ENCODE data around the gene MCAM. TPM values are rescaled to one million over a fixed set of nuclear protein-coding genes. Genes with fewer than 3 reads are reported as not detected.

Gene MCAM
- total and polyA plus RNA-seq, 4 donors, result 51.9 to 174 (median 124) TPM

GRCh38 chr11:119332111-119332765 is 15.3 kb upstream of the MCAM start:
- peak in 2 of 3 donors; percentile 40 to 43 for DNase-seq
- ATAC-seq (ENCODE audit: insufficient read depth, low FRiP score), result no peak
- H3K9me3 ChIP-seq (ENCODE audit: control insufficient read depth in 4 of 4, insufficient read depth in 3 of 4, low read length in 3 of 4), result no peaks in the 10 kb centered on the region
- peaks cover 0 to 54% (median 14%) of the 10 kb centered on the region in 5 donors for H3K4me1 ChIP-seq (ENCODE audit: control insufficient read depth in 5 of 5, insufficient read depth in 5 of 5, low read length in 5 of 5)
- no peaks in the 10 kb centered on the region for H3K27me3 ChIP-seq (ENCODE audit: control insufficient read depth in 3 of 3, insufficient read depth in 3 of 3, low read length in 2 of 3)
- no peak overlapping the region for H3K27ac ChIP-seq (ENCODE audit: low read depth in 1 of 2, low read length in 1 of 2)
- H3K9ac ChIP-seq (ENCODE audit: insufficient read depth in 1 of 2, low read length in 2 of 2), result no peak overlapping the region
- 74 to 88% methylated on average over 4 of the region's 4 CpGs for WGBS, 2 donors
- TF ChIP-seq, protein P1, sequence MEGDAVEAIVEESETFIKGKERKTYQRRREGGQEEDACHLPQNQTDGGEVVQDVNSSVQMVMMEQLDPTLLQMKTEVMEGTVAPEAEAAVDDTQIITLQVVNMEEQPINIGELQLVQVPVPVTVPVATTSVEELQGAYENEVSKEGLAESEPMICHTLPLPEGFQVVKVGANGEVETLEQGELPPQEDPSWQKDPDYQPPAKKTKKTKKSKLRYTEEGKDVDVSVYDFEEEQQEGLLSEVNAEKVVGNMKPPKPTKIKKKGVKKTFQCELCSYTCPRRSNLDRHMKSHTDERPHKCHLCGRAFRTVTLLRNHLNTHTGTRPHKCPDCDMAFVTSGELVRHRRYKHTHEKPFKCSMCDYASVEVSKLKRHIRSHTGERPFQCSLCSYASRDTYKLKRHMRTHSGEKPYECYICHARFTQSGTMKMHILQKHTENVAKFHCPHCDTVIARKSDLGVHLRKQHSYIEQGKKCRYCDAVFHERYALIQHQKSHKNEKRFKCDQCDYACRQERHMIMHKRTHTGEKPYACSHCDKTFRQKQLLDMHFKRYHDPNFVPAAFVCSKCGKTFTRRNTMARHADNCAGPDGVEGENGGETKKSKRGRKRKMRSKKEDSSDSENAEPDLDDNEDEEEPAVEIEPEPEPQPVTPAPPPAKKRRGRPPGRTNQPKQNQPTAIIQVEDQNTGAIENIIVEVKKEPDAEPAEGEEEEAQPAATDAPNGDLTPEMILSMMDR (IDR thresholded peaks at IDR 0.05; ENCODE audit: control extremely low read depth, extremely low read depth), result no peak
- H3K36me3 ChIP-seq (ENCODE audit: control insufficient read depth in 4 of 4, insufficient read depth in 4 of 4, low read length in 4 of 4), result peaks cover 0 to 7% (median 3%) of the 10 kb centered on the region in 4 donors
- H3K4me3 ChIP-seq, result no peak overlapping the region

- no peak for DNase-seq
- Histone ChIP-seq H3K4me3 (no peak overlapping the region), H3K9me3 (ENCODE audit: control insufficient read depth in 4 of 4, insufficient read depth in 3 of 4, low read length in 3 of 4) (no peaks in the 10 kb centered on the region), H3K9ac (ENCODE audit: insufficient read depth in 1 of 2, low read length in 2 of 2) (no peak overlapping the region), H3K36me3 (ENCODE audit: control insufficient read depth in 4 of 4, insufficient read depth in 4 of 4, low read length in 4 of 4) (no peaks in the 10 kb centered on the region), H3K27ac (ENCODE audit: low read depth in 1 of 2, low read length in 1 of 2) (no peak overlapping the region), H3K27me3 (ENCODE audit: control insufficient read depth in 3 of 3, insufficient read depth in 3 of 3, low read length in 2 of 3) (no peaks in the 10 kb centered on the region), H3K4me1 (ENCODE audit: control insufficient read depth in 5 of 5, insufficient read depth in 5 of 5, low read length in 5 of 5) (peaks cover 0 to 38% (median 8%) of the 10 kb centered on the region in 5 donors)
- 35 to 42% methylated on average over 1 of the region's 1 CpG for WGBS, 2 donors
- no peak for ATAC-seq (ENCODE audit: insufficient read depth, low FRiP score)
- TF ChIP-seq, protein P1 (IDR thresholded peaks at IDR 0.05; ENCODE audit: control extremely low read depth, extremely low read depth), result no peak
Observed at GRCh38 chr11:119330237-119330636, 13.3 kb upstream of the MCAM start.

DNA sequence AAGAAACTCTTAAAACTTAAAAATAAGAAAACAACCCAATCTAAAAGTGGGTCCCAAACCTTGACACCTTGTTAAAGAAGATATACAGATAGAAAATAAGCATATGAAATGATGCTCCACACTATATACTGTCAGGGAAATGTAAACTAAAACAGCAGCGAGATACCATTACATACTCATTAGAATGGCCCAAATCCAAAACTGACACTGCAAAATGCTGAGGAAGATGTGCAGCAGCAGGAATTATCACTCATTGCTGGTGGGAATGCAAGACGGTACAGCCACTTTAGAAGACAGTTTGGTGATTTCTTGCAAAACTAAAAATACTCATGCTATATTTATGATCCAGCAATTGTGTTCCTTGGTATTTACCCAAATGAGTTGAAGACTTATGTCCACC is 12.4 kb upstream of the MCAM start:
- H3K4me1 ChIP-seq (ENCODE audit: control insufficient read depth in 5 of 5, insufficient read depth in 5 of 5, low read length in 5 of 5), result peaks cover 0 to 32% (median 4%) of the 10 kb centered on the region in 5 donors
- 70 to 75% methylated on average over 2 of the region's 2 CpGs for WGBS, 2 donors
- ATAC-seq (ENCODE audit: insufficient read depth, low FRiP score), result no peak

More for the DNA sequence above, 12.4 kb upstream of the MCAM start:
- TF ChIP-seq, protein P1 (IDR thresholded peaks at IDR 0.05; ENCODE audit: control extremely low read depth, extremely low read depth), result no peak
- Histone ChIP-seq H3K9me3 (ENCODE audit: control insufficient read depth in 4 of 4, insufficient read depth in 3 of 4, low read length in 3 of 4) (no peaks in the 10 kb centered on the region), H3K27me3 (ENCODE audit: control insufficient read depth in 3 of 3, insufficient read depth in 3 of 3, low read length in 2 of 3) (no peaks in the 10 kb centered on the region), H3K27ac (ENCODE audit: low read depth in 1 of 2, low read length in 1 of 2) (no peak overlapping the region), H3K36me3 (ENCODE audit: control insufficient read depth in 4 of 4, insufficient read depth in 4 of 4, low read length in 4 of 4) (no peaks in the 10 kb centered on the region), H3K4me3 (no peak overlapping the region), H3K9ac (ENCODE audit: insufficient read depth in 1 of 2, low read length in 2 of 2) (no peak overlapping the region)
- peak; percentile 51 to 89 (median 82) for DNase-seq
